Kidney glomerular epithelial cell (primary cell): Measurements from ENCODE around the gene SPTA1.

Experiments used
- DNase-seq: peaks from one replicate; lab custom pipeline; 2025; lab: John Stamatoyannopoulos, UW

SPTA1 gene

GRCh38 chr1:158570480-158570879, 116.0 kb downstream of the SPTA1 start, which contains the start of gene OR6P1:
Gene OR6P1, minus strand, starts transcription at chr1:158570580. Its CDS starts 6,976 bp downstream, at chr1:158563604.
- no peak for DNase-seq

GRCh38 chr1:158564608-158565007, 121.9 kb downstream of the SPTA1 start:
- DNase-seq: no peak

GRCh38 chr1:158563853-158564252, 122.7 kb downstream of the SPTA1 start:
- DNase-seq: no peak
